ENCODE data around the gene ATP10B. TPM values are rescaled to one million over a fixed set of nuclear protein-coding genes. Genes with fewer than 3 reads are reported as not detected.

ATP10B gene
- total RNA-seq, 4 donors from 2014 or later: 116 to 298 (median 150) TPM

DNA sequence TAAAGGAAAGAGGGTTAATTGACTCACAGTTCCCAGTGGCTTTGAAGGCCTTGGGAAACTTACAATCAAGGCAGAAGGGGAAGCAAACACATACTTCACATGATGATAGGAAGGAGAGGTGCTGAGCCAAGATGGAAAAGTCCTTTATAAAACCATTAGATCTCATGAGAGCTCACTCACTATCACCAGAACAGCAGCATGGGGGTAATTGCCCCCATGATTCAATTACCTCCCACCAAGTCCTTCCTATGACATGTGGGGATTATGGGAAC, 330.7 kb downstream of the ATP10B start:
- no peak for DNase-seq
- Histone ChIP-seq H3K27me3 (no peaks in the 10 kb centered on the region), H3K36me3 (no peaks in the 10 kb centered on the region), H3K4me1 (no peaks in the 10 kb centered on the region), H3K9me3 (no peaks in the 10 kb centered on the region), H3K4me3 (no peak overlapping the region), H3K27ac (no peak overlapping the region)
- in situ Hi-C loops (cut with MboI; ENCODE audit: low pct_ligation_motif_present in 1 of 4, low pct_unique_long_range_greater_than_20kb in 1 of 4, low sequenced_read_pairs in 3 of 4): loop anchor here in 1 of 4 donors (25.0 kb wide), 1 partner anchor 266 kb away; no protein-coding TSS in a partner anchor
- TF ChIP-seq, protein P1, sequence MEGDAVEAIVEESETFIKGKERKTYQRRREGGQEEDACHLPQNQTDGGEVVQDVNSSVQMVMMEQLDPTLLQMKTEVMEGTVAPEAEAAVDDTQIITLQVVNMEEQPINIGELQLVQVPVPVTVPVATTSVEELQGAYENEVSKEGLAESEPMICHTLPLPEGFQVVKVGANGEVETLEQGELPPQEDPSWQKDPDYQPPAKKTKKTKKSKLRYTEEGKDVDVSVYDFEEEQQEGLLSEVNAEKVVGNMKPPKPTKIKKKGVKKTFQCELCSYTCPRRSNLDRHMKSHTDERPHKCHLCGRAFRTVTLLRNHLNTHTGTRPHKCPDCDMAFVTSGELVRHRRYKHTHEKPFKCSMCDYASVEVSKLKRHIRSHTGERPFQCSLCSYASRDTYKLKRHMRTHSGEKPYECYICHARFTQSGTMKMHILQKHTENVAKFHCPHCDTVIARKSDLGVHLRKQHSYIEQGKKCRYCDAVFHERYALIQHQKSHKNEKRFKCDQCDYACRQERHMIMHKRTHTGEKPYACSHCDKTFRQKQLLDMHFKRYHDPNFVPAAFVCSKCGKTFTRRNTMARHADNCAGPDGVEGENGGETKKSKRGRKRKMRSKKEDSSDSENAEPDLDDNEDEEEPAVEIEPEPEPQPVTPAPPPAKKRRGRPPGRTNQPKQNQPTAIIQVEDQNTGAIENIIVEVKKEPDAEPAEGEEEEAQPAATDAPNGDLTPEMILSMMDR (IDR thresholded peaks at IDR 0.05): no peak
- TF ChIP-seq POLR2AphosphoS5 (IDR thresholded peaks at IDR 0.05): no peak
- TF ChIP-seq EP300 (IDR thresholded peaks at IDR 0.05; ENCODE audit: low read depth): no peak
- intact Hi-C loops (cut with DNase I; ENCODE audit: low total_unique reads): no loop called here

DNA sequence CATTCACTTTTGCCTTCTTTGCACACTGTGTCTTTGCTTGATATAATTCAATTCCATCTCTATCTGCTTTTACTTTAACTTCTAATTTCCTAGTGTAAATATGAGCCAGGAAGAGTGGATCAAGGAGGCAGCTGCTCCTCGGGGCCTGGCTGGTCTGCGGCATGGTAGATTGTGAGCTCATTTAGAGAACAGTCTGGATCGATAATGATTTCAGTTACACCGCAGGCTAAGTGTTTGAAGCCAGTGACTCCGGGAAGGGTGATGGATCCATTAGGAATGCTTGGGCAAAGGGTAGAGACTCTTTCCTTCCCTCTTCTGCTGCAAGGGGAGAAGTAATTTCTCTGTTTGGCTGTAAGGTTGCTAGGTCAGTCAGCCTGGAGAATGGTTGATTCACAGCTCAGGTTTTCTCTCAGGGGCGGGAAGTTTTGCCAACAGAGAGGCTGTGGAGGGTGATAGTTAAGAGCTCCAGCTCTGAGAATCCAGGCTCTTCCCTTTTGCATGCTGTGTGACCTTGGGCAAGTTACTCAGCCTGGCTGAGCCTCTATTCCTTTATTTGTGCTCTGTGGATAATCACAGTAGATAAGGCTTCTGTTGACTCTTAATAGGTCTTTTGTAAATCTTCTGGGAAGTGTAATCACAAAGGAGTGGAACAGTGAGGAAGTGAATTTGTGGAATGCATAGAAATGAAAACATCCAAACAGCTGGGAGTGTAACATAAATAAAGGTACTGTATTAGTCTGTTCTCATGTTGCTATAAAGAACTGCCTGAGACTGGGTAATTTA, 331.2 kb downstream of the ATP10B start:
- 88 to 91% methylated on average over 4 to 6 of the region's 6 CpGs for WGBS, 2 donors (ENCODE audit: low coverage in 1 of 2)
- Histone ChIP-seq H3K4me3 (no peak overlapping the region), H3K4me1 (no peaks in the 10 kb centered on the region), H3K27me3 (no peaks in the 10 kb centered on the region), H3K36me3 (no peaks in the 10 kb centered on the region), H3K27ac (no peak overlapping the region), H3K9me3 (no peaks in the 10 kb centered on the region)
- TF ChIP-seq POLR2A (IDR thresholded peaks at IDR 0.05) (no peak), EP300 (IDR thresholded peaks at IDR 0.05; ENCODE audit: low read depth) (no peak), POLR2AphosphoS5 (IDR thresholded peaks at IDR 0.05) (no peak)
- TF ChIP-seq, protein P1 (IDR thresholded peaks at IDR 0.05): no peak
- DNase-seq: no peak
- in situ Hi-C loops (cut with MboI; ENCODE audit: low pct_ligation_motif_present in 1 of 4, low pct_unique_long_range_greater_than_20kb in 1 of 4, low sequenced_read_pairs in 3 of 4): loop anchor here in 1 of 4 donors (25.0 kb wide), 1 partner anchor 267 kb away; no protein-coding TSS in a partner anchor
- intact Hi-C loops (cut with DNase I; ENCODE audit: low total_unique reads): no loop called here

DNA sequence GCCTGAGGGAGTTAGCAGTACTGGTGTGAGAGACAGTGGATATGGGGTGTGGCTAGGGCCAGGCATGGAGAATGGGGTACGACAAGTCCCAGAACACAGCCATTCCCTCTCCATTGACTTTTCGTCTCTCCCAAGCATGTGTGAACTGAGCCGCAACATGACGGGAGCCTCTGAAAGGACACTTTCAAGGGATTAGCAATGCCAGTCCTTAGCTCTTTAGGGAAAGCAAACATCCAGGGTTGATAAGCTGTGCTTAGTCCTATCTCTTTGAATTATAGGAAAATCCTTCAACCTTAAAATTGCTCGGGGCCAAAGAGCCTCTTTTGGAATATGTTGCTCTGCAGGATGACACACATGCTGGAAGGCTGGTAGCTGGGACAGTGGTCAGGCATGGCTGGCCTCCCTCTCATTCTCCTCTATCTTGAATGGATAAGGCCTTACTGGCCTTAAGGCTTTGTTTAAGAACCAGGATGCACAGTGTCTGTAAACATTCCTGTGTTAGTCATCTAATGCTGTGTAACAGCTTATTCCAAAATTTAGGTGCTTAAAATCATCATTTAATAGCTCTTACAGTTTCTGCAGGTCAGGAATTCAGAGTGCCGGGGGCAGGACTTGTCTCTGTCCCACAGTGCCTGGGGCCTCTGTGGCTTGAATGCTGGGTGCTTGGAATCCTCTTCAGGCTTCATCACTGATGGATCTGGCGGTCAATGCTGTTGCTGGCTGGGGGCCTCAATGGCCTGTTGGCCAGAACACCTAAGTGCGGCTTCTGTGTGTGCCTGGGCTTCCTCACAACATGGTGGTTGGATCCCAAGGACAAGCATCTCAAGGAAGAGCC, 335.1 kb downstream of the ATP10B start:
- no peak for TF ChIP-seq POLR2AphosphoS5 (IDR thresholded peaks at IDR 0.05)
- no peak for TF ChIP-seq EP300 (IDR thresholded peaks at IDR 0.05; ENCODE audit: low read depth)
- TF ChIP-seq, protein P1 (IDR thresholded peaks at IDR 0.05): no peak
- TF ChIP-seq POLR2A (IDR thresholded peaks at IDR 0.05): no peak
- H3K27me3 ChIP-seq: no peaks in the 10 kb centered on the region
- WGBS, 2 donors (ENCODE audit: low coverage in 1 of 2): 93 to 100% methylated on average over 4 to 8 of the region's 8 CpGs
- no peak overlapping the region for H3K27ac ChIP-seq
- intact Hi-C loops (cut with DNase I; ENCODE audit: low total_unique reads) (no loop called here), in situ Hi-C loops (cut with MboI; ENCODE audit: low pct_ligation_motif_present in 1 of 4, low pct_unique_long_range_greater_than_20kb in 1 of 4, low sequenced_read_pairs in 3 of 4) (loop anchor here in 1 of 4 donors (25.0 kb wide), 1 partner anchor 270 kb away; no protein-coding TSS in a partner anchor)
- H3K4me1 ChIP-seq: no peaks in the 10 kb centered on the region
- H3K36me3 ChIP-seq: no peaks in the 10 kb centered on the region
- no peak overlapping the region for H3K4me3 ChIP-seq
- no peak for DNase-seq
- no peaks in the 10 kb centered on the region for H3K9me3 ChIP-seq

DNA sequence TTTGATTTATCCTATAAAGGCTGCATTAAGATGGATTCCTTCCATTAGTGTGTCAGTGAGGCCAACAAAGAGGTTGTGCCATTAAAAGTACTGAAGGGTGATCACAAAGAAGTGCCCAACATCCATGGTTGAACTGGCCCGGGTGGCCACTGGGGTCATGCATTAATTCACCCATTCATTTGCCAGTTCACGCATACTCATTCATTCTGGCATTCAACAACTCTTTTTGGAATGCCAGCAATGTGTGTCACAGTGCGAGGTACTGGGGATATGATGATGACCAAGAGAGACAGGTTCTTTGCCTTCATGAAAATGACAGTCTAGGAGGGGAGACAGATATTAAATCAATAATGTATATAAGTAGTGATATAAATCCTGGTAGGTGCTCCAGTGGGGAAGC, 337.1 kb downstream of the ATP10B start:
- intact Hi-C loops (cut with DNase I; ENCODE audit: low total_unique reads): no loop called here

More for the DNA sequence above, 337.1 kb downstream of the ATP10B start:
- H3K4me1 ChIP-seq: no peaks in the 10 kb centered on the region
- H3K27ac ChIP-seq: no peak overlapping the region
- H3K27me3 ChIP-seq: no peaks in the 10 kb centered on the region
- no peak overlapping the region for H3K4me3 ChIP-seq
- DNase-seq: no peak
- in situ Hi-C loops (cut with MboI; ENCODE audit: low pct_ligation_motif_present in 1 of 4, low pct_unique_long_range_greater_than_20kb in 1 of 4, low sequenced_read_pairs in 3 of 4): loop anchor here in 1 of 4 donors (25.0 kb wide), 1 partner anchor 272 kb away; no protein-coding TSS in a partner anchor
- 94 to 100% methylated on average over 3 of the region's 3 CpGs for WGBS, 2 donors (ENCODE audit: low coverage in 1 of 2)
- TF ChIP-seq POLR2AphosphoS5 (IDR thresholded peaks at IDR 0.05): no peak
- TF ChIP-seq, protein P1 (IDR thresholded peaks at IDR 0.05): no peak
- H3K36me3 ChIP-seq: no peaks in the 10 kb centered on the region
- H3K9me3 ChIP-seq: no peaks in the 10 kb centered on the region

Measured in transverse colon (tissue), 4 donors.